ENCODE results near the gene KBTBD3.

The KBTBD3 gene

GRCh38 chr11:106088896-106089295 is 11.7 kb upstream of the KBTBD3 start:
- Histone ChIP-seq H4K20me1 (peaks cover 12 to 95% (median 67%) of the 10 kb centered on the region in 11 experiments; a peak in 21 of 22 replicates), H3K9me3 (replicated peaks in 1 of 11) (no peaks in the 10 kb centered on the region), H3K4me1 (peaks cover 8 to 25% (median 14%) of the 10 kb centered on the region in 10 experiments; a peak in 13 of 20 replicates), H3K27ac (no peak overlapping the region), H3K4me2 (no peak overlapping the region), H3K9ac (no peak overlapping the region), H3K36me3 (peaks cover 48 to 97% (median 74%) of the 10 kb centered on the region in 11 experiments), H3K27me3 (no peaks in the 10 kb centered on the region), H3K4me3 (no peak overlapping the region)
- TF ChIP-seq Cebpa-rat (IDR thresholded peaks at IDR 0.05), result no peak

- Histone ChIP-seq H3K27ac (no peak overlapping the region), H3K9me3 (replicated peaks in 1 of 11) (no peaks in the 10 kb centered on the region), H3K4me2 (peak overlapping the region in 6 of 11 experiments; percentile 9 to 47 (median 23); a peak in 10 of 22 replicates), H3K27me3 (no peaks in the 10 kb centered on the region), H4K20me1 (peaks cover 12 to 95% (median 68%) of the 10 kb centered on the region in 11 experiments; a peak in 21 of 22 replicates), H3K36me3 (peaks cover 45 to 97% (median 72%) of the 10 kb centered on the region in 11 experiments), H3K4me1 (peaks cover 8 to 25% (median 14%) of the 10 kb centered on the region in 10 experiments; a peak in 13 of 20 replicates), H3K4me3 (no peak overlapping the region), H3K9ac (no peak overlapping the region)
- no peak for TF ChIP-seq Cebpa-rat (IDR thresholded peaks at IDR 0.05)
Measured at GRCh38 chr11:106087815-106088435, 10.8 kb upstream of the KBTBD3 start.

DNA sequence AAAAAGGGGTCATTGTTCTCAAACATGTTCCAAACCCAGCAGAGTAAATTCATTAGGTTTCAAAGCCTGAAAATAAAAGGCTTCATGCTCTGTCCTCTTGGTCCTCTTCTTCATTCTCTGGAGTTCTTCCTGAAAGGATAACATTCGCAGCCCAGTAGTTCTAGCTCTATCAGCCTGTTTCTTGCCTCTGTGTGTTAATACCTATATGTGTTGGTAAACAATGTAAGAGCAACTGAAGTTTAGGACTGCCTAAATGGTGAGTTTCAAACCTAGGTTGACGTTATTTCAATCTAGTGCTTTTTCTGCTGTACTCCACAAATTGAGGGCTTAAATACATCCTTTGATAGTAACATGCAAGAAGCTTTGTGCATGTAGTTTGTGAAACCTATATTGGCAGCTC is 9.7 kb upstream of the KBTBD3 start:
- peak overlapping the region in 7 of 11 experiments; percentile 0 to 47 (median 24); a peak in 10 of 22 replicates for H3K4me2 ChIP-seq

DNA sequence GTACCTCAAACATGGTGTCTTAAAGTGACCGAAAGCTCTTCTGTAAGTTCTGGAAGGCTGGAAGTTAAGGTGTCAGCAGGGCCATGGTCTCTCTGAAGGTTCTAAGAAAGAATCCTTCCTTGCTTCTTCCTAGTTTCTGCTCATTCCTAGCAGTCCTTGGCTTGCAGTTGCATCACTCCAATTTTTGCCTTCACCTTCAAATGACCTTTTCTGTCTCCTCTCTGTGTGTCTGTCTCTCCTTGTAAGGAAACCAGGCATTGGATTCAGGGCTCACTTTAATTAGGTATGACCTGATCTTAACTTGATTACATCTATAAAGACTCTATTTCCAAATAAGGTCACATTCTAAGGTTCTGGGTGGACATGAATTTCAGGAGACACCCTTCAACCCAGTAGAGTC is 9.0 kb upstream of the KBTBD3 start:
- H3K4me1 ChIP-seq, result peaks cover 12 to 39% (median 20%) of the 10 kb centered on the region in 10 experiments; a peak in 15 of 20 replicates
- no peaks in the 10 kb centered on the region for H3K27me3 ChIP-seq
- peak overlapping the region in 4 of 11 experiments; percentile 3 to 30 (median 12); a peak in 1 of 22 replicates for H3K4me2 ChIP-seq
- no peaks in the 10 kb centered on the region for H3K9me3 ChIP-seq (replicated peaks in 1 of 11)
- H3K27ac ChIP-seq, result no peak overlapping the region; a peak in 1 of 22 replicates
- H4K20me1 ChIP-seq, result peaks cover 16 to 94% (median 71%) of the 10 kb centered on the region in 11 experiments; a peak in 21 of 22 replicates
- H3K36me3 ChIP-seq, result peaks cover 42 to 97% (median 70%) of the 10 kb centered on the region in 11 experiments
- peak overlapping the region in 1 of 11 experiments; percentile 6; a peak in 1 of 22 replicates for H3K9ac ChIP-seq
- TF ChIP-seq Cebpa-rat (IDR thresholded peaks at IDR 0.05), result no peak
- no peak overlapping the region for H3K4me3 ChIP-seq

More for the DNA sequence above, 9.7 kb upstream of the KBTBD3 start:
- no peak for TF ChIP-seq Cebpa-rat (IDR thresholded peaks at IDR 0.05)
- Histone ChIP-seq H3K27me3 (no peaks in the 10 kb centered on the region), H3K27ac (peak overlapping the region in 4 of 11 experiments; percentile 3 to 18 (median 5); a peak in 3 of 22 replicates), H3K36me3 (peaks cover 45 to 97% (median 72%) of the 10 kb centered on the region in 11 experiments), H3K9ac (no peak overlapping the region; a peak in 2 of 22 replicates), H3K4me1 (peaks cover 8 to 35% (median 17%) of the 10 kb centered on the region in 10 experiments; a peak in 13 of 20 replicates), H3K9me3 (replicated peaks in 1 of 11) (no peaks in the 10 kb centered on the region), H4K20me1 (peaks cover 16 to 95% (median 73%) of the 10 kb centered on the region in 11 experiments; a peak in 21 of 22 replicates), H3K4me3 (no peak overlapping the region)

- Histone ChIP-seq H3K36me3 (peaks cover 50 to 80% (median 68%) of the 10 kb centered on the region in 11 experiments), H3K9me3 (replicated peaks in 1 of 11) (no peaks in the 10 kb centered on the region), H3K27ac (no peak overlapping the region), H3K4me1 (peaks cover 22 to 57% (median 40%) of the 10 kb centered on the region in 10 experiments), H3K27me3 (no peaks in the 10 kb centered on the region), H3K9ac (no peak overlapping the region), H3K4me3 (no peak overlapping the region), H3K4me2 (peak overlapping the region in 5 of 11 experiments; percentile 9 to 33 (median 18); a peak in 4 of 22 replicates), H4K20me1 (peaks cover 16 to 74% (median 47%) of the 10 kb centered on the region in 11 experiments; a peak in 21 of 22 replicates)
- no peak for TF ChIP-seq Cebpa-rat (IDR thresholded peaks at IDR 0.05)
Measured at GRCh38 chr11:106082096-106082495, 4.9 kb upstream of the KBTBD3 start.

GRCh38 chr11:106077609-106078455 is 685 bp upstream of the KBTBD3 start, which contains the start of gene AASDHPPT:
AASDHPPT (plus strand) TSS chr11:106077662; CDS start chr11:106077711, 49 bp downstream.
- Histone ChIP-seq H3K4me1 (peaks cover 21 to 51% (median 43%) of the 10 kb centered on the region in 10 experiments), H3K4me3 (peak within 1 kb of the TSS; percentile 73 to 97 (median 90)), H3K27ac (peak within 1 kb of the TSS; percentile 92 to 99 (median 98)), H3K36me3 (peaks cover 32 to 38% (median 34%) of the 10 kb centered on the region in 11 experiments), H3K9me3 (replicated peaks in 1 of 11) (no peaks in the 10 kb centered on the region), H3K4me2 (peak within 1 kb of the TSS; percentile 83 to 98 (median 88)), H3K27me3 (no peaks in the 10 kb centered on the region), H4K20me1 (peaks cover 4 to 38% (median 22%) of the 10 kb centered on the region in 11 experiments; a peak in 13 of 22 replicates), H3K9ac (peak within 1 kb of the TSS; percentile 94 to 100 (median 98))
- no peak for TF ChIP-seq Cebpa-rat (IDR thresholded peaks at IDR 0.05)

DNA sequence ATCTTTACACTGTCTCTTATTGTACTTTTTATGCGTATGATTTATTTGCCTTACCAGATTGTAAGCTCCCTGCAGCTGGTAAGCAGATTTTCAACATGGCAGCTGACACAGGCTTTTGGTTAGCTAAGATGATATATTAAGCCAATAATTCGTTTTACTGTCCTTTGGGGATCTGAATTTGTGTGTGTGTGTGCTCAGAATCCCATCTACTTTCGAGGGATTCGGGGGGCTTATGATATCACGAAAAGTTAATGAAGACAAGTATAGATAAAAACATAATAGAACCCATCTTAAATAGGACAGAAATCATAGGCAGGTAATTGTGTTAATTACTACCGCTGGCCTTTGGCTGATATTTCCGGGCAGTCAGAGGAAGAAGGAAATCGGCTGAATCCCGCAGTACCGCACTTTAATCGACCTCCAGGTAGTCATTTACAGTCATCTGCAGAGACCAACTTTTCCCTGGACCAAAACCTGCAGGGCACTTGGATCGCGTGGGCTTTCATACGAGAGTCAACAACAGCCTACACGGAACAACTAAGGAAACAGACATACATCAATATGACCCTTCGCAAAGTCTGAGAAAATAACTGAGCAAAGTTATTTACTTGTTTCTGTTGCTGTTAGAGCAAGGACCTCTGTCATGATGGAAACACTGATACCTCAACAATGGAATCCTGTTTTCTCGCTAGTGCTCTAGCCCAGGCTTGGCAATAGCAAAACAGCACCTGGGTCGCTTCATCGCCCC is 802 bp downstream of the KBTBD3 start:
- H3K36me3 ChIP-seq, result peaks cover 20 to 23% (median 21%) of the 10 kb centered on the region in 11 experiments
- H3K4me1 ChIP-seq, result peaks cover 21 to 44% (median 37%) of the 10 kb centered on the region in 10 experiments
- peak overlapping the region; percentile 73 to 95 (median 90) for H3K4me3 ChIP-seq
- H3K27me3 ChIP-seq, result no peaks in the 10 kb centered on the region
- H4K20me1 ChIP-seq, result peaks cover 0 to 26% (median 12%) of the 10 kb centered on the region in 11 experiments; a peak in 9 of 22 replicates
- H3K4me2 ChIP-seq, result peak overlapping the region; percentile 76 to 93 (median 86)
- peak overlapping the region; percentile 21 to 81 (median 69); a peak in 21 of 22 replicates for H3K27ac ChIP-seq
- peak overlapping the region; percentile 68 to 82 (median 77) for H3K9ac ChIP-seq
- TF ChIP-seq Cebpa-rat (IDR thresholded peaks at IDR 0.05), result no peak
- no peaks in the 10 kb centered on the region for H3K9me3 ChIP-seq (replicated peaks in 1 of 11)

- TF ChIP-seq Cebpa-rat (IDR thresholded peaks at IDR 0.05), result no peak
- H3K4me2 ChIP-seq, result no peak overlapping the region
- no peaks in the 10 kb centered on the region for H3K9me3 ChIP-seq (replicated peaks in 1 of 11)
- H3K4me3 ChIP-seq, result no peak overlapping the region
- H3K27ac ChIP-seq, result no peak overlapping the region
- H4K20me1 ChIP-seq, result no peaks in the 10 kb centered on the region
- peaks cover 7 to 13% (median 10%) of the 10 kb centered on the region in 10 experiments; a peak in 19 of 20 replicates for H3K4me1 ChIP-seq
- 0 out of 22 replicates have a peak, but pooled peaks cover 0 to 5% (median 0%) of the 10 kb centered on the region in 11 experiments for H3K36me3 ChIP-seq
- H3K9ac ChIP-seq, result no peak overlapping the region
- H3K27me3 ChIP-seq, result no peaks in the 10 kb centered on the region
Measured at GRCh38 chr11:106072804-106073203, 4.3 kb downstream of the KBTBD3 start.
